ENCODE measurements around the gene BARHL1. TPM values are rescaled to one million over a fixed set of nuclear protein-coding genes. Genes with fewer than 3 reads are reported as not detected.

Gene BARHL1
- total RNA-seq, 1 experiment from 2014 or later = not detected

DNA sequence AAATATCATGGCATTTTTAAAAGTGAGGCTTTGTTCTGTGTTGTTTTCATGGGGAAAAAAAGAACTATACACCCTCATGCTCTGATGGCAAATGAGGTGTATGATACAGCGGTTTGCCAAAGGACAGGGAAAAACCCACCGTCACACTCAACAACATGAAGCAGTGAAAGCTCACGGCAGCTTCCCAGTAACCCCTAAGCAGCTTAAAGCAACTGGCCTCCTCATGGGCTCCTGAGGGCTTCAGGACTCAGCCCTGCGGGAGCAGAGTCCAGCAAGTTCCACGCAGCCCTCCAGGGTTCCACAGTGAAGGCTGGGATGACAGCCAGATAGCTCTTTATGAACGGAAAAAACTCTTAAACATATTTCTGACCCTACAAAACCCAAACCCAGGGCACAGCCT lies 12.9 kb downstream of the BARHL1 start:
- no peaks in the 10 kb centered on the region for H4K20me1 ChIP-seq (ENCODE audit: insufficient read depth)
- no peak overlapping the region for H3K27ac ChIP-seq (ENCODE audit: low read depth, low read length)
- TF ChIP-seq CEBPB (IDR thresholded peaks at IDR 0.05; ENCODE audit: low read depth) = no peak
- TF ChIP-seq, protein P1, sequence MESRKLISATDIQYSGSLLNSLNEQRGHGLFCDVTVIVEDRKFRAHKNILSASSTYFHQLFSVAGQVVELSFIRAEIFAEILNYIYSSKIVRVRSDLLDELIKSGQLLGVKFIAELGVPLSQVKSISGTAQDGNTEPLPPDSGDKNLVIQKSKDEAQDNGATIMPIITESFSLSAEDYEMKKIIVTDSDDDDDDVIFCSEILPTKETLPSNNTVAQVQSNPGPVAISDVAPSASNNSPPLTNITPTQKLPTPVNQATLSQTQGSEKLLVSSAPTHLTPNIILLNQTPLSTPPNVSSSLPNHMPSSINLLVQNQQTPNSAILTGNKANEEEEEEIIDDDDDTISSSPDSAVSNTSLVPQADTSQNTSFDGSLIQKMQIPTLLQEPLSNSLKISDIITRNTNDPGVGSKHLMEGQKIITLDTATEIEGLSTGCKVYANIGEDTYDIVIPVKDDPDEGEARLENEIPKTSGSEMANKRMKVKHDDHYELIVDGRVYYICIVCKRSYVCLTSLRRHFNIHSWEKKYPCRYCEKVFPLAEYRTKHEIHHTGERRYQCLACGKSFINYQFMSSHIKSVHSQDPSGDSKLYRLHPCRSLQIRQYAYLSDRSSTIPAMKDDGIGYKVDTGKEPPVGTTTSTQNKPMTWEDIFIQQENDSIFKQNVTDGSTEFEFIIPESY (IDR thresholded peaks at IDR 0.05; ENCODE audit: extremely low read depth, insufficient replicate concordance, low read length) = no peak
- TF ChIP-seq FOSL1 (IDR thresholded peaks at IDR 0.05; ENCODE audit: low read depth) = no peak
- H3K36me3 ChIP-seq (ENCODE audit: control insufficient read depth in 1 of 2, insufficient read depth in 2 of 2, low read length in 2 of 2) = peaks cover 3 to 13% of the 10 kb centered on the region in 2 experiments; a peak in 2 of 4 replicates
- no peaks in the 10 kb centered on the region for H3K9me3 ChIP-seq (ENCODE audit: control insufficient read depth in 1 of 2, insufficient read depth in 1 of 2, low read depth in 1 of 2, low read length in 2 of 2)
- no peak for ATAC-seq
- RAD21 ChIA-PET (ENCODE audit: low non-redundant PET in 1 of 2, low total read pairs in 2 of 2, uncharacterized antibody in 2 of 2, unreplicated experiment in 2 of 2) = no interaction called here
- no peaks in the 10 kb centered on the region for H3K4me1 ChIP-seq (ENCODE audit: control insufficient read depth in 1 of 2, insufficient read depth in 2 of 2, low read length in 2 of 2)
- no peak overlapping the region for H3K4me3 ChIP-seq (replicated peaks in 1 of 2; ENCODE audit: low read depth in 1 of 2, low read length in 2 of 2)
- no peak overlapping the region for H3K4me2 ChIP-seq (ENCODE audit: low read length)
- H3K27me3 ChIP-seq (ENCODE audit: insufficient read depth, low read length) = no peaks in the 10 kb centered on the region
- H3K9me2 ChIP-seq (ENCODE audit: insufficient read depth) = no peaks in the 10 kb centered on the region
- intact Hi-C loops (cut with micrococcal nuclease) = no loop called here
- CTCF ChIA-PET = no interaction called here
- DNase-seq (ENCODE audit: low read depth, low spot score) = no peak
- no TSS peak for BruUV-seq (replicated peaks)
- no peak overlapping the region for H2AFZ ChIP-seq (ENCODE audit: low read depth, low read length, poor library complexity, severe bottlenecking)
- H3K9ac ChIP-seq (ENCODE audit: low read length) = no peak overlapping the region
- POLR2A ChIA-PET = no interaction called here
- H3K79me2 ChIP-seq (ENCODE audit: insufficient read depth, low read length) = no peaks in the 10 kb centered on the region

DNA sequence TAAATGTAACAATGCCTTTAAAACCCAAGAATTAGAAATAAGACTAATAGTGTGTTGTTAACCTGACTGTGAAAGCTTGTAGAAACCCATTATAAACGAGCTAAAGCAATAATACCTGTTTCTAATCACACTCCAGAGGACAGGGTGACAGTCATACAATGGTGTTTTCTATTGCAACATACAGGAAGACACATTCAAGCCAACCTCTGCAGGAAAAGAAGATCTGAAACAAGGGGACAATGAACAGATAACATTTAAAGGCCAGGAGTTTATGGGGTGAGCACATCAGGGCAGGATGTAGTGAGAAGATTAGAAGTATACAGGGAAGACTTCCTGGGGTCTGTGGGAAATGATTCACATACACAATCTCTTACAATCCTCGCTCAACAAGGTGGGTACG lies 13.8 kb downstream of the BARHL1 start:
- no peaks in the 10 kb centered on the region for H3K9me3 ChIP-seq (ENCODE audit: control insufficient read depth in 1 of 2, insufficient read depth in 1 of 2, low read depth in 1 of 2, low read length in 2 of 2)
- no peaks in the 10 kb centered on the region for H4K20me1 ChIP-seq (ENCODE audit: insufficient read depth)
- H3K4me3 ChIP-seq (replicated peaks in 1 of 2; ENCODE audit: low read depth in 1 of 2, low read length in 2 of 2) = no peak overlapping the region
- no peaks in the 10 kb centered on the region for H3K4me1 ChIP-seq (ENCODE audit: control insufficient read depth in 1 of 2, insufficient read depth in 2 of 2, low read length in 2 of 2)
- ChIA-PET CTCF (no interaction called here), POLR2A (no interaction called here), RAD21 (ENCODE audit: low non-redundant PET in 1 of 2, low total read pairs in 2 of 2, uncharacterized antibody in 2 of 2, unreplicated experiment in 2 of 2) (no interaction called here)
- no peaks in the 10 kb centered on the region for H3K79me2 ChIP-seq (ENCODE audit: insufficient read depth, low read length)
- no peak overlapping the region for H3K27ac ChIP-seq (ENCODE audit: low read depth, low read length)
- no peak overlapping the region for H3K9ac ChIP-seq (ENCODE audit: low read length)
- ATAC-seq (no peak), DNase-seq (ENCODE audit: low read depth, low spot score) (no peak)
- intact Hi-C loops (cut with micrococcal nuclease) = no loop called here
- no peak overlapping the region for H3K4me2 ChIP-seq (ENCODE audit: low read length)
- H3K27me3 ChIP-seq (ENCODE audit: insufficient read depth, low read length) = no peaks in the 10 kb centered on the region
- BruUV-seq (replicated peaks) = no TSS peak
- no peaks in the 10 kb centered on the region for H3K9me2 ChIP-seq (ENCODE audit: insufficient read depth)
- peaks cover 3 to 13% of the 10 kb centered on the region in 2 experiments; a peak in 2 of 4 replicates for H3K36me3 ChIP-seq (ENCODE audit: control insufficient read depth in 1 of 2, insufficient read depth in 2 of 2, low read length in 2 of 2)
- H2AFZ ChIP-seq (ENCODE audit: low read depth, low read length, poor library complexity, severe bottlenecking) = no peak overlapping the region
- TF ChIP-seq EZH2phosphoT487 (IDR thresholded peaks at IDR 0.05; ENCODE audit: borderline replicate concordance) (no peak), ZFX (IDR thresholded peaks at IDR 0.05) (no peak), JUND (IDR thresholded peaks at IDR 0.05) (no peak), TCF7L2 (IDR thresholded peaks at IDR 0.05; ENCODE audit: borderline replicate concordance, extremely low read depth, insufficient read depth, insufficient read length) (no peak), SP1 (IDR thresholded peaks at IDR 0.05; ENCODE audit: low read depth) (no peak), FOSL1 (IDR thresholded peaks at IDR 0.05; ENCODE audit: low read depth) (no peak)
- TF ChIP-seq, protein P2, sequence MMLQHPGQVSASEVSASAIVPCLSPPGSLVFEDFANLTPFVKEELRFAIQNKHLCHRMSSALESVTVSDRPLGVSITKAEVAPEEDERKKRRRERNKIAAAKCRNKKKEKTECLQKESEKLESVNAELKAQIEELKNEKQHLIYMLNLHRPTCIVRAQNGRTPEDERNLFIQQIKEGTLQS (IDR thresholded peaks at IDR 0.05) = no peak
- TF ChIP-seq, protein P3, sequence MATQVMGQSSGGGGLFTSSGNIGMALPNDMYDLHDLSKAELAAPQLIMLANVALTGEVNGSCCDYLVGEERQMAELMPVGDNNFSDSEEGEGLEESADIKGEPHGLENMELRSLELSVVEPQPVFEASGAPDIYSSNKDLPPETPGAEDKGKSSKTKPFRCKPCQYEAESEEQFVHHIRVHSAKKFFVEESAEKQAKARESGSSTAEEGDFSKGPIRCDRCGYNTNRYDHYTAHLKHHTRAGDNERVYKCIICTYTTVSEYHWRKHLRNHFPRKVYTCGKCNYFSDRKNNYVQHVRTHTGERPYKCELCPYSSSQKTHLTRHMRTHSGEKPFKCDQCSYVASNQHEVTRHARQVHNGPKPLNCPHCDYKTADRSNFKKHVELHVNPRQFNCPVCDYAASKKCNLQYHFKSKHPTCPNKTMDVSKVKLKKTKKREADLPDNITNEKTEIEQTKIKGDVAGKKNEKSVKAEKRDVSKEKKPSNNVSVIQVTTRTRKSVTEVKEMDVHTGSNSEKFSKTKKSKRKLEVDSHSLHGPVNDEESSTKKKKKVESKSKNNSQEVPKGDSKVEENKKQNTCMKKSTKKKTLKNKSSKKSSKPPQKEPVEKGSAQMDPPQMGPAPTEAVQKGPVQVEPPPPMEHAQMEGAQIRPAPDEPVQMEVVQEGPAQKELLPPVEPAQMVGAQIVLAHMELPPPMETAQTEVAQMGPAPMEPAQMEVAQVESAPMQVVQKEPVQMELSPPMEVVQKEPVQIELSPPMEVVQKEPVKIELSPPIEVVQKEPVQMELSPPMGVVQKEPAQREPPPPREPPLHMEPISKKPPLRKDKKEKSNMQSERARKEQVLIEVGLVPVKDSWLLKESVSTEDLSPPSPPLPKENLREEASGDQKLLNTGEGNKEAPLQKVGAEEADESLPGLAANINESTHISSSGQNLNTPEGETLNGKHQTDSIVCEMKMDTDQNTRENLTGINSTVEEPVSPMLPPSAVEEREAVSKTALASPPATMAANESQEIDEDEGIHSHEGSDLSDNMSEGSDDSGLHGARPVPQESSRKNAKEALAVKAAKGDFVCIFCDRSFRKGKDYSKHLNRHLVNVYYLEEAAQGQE (IDR thresholded peaks at IDR 0.05; ENCODE audit: low read depth) = no peak
- TF ChIP-seq, protein P1 (IDR thresholded peaks at IDR 0.05; ENCODE audit: extremely low read depth, insufficient replicate concordance, low read length) = no peak

All from HCT116 (cell line).